GM12864 (cell line): ENCODE measurements around the gene HDAC4.

ENCODE experiments used
- DNase-seq: peaks from one replicate; pipeline ENCODE4 v3.0.0-alpha.2; 2011; ENCODE audit warnings: low read depth
- H3K4me3 ChIP-seq: 2 replicates; pipeline ENCODE4 v1.5.1; 2011; ENCODE audit warnings: mild to moderate bottlenecking, low read depth, low read length, control low read depth
- TF ChIP-seq, protein P1 (sequence below): IDR thresholded peaks from 2 replicates; pipeline ENCODE4 v1.5.1; 2011; ENCODE audit warnings: low read depth, mild to moderate bottlenecking, moderate library complexity, low read length, control low read depth, inconsistent platforms; ENCODE audit errors: missing control alignments

HDAC4 gene

DNA sequence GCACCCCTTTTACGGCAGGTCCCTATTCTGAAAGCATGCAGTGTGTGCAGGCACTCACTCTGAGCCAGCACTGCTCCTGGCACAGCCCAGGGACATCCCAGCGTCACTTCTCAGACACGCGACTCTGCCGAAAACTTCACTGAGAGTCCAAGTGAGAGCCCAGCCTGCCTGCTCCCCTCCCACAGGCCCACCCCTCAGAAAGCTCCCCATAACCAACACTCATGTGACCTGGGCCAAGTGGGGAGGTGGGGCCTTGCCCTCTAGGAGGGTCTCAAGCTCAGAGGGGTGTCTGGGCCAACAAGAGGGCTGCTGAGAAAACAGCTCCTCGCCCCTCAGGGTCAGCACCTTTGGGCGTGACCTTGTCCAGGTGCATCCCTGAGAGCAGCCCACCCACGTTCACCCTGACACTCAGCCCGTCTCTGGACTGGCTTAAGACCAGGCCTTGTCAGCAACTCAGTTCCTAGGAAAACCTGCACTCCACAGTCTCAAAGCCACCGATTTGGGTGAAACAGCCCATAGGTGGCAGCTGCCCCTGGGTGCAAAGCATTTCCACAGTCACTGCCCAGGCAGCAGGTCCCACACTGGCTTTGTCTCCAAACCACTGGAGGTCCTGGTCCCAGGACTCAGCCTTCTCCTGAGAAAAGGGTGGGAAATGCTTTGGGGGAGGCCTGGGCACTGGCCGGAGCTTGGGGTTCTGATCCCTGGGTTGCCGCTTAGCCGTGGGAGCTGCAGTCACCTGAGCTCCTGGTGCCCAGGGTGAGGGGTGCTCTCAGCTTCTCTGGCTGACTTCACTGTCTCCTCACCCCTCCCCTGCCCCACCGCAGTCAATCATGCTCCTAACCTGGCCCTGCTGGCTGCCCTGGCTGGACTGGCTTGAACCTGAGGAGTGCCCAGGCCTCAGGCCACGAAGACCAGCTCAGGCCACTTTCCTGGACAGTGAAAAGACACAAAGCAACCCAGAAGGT is 209.6 kb downstream of the HDAC4 start:
- TF ChIP-seq, protein P1, sequence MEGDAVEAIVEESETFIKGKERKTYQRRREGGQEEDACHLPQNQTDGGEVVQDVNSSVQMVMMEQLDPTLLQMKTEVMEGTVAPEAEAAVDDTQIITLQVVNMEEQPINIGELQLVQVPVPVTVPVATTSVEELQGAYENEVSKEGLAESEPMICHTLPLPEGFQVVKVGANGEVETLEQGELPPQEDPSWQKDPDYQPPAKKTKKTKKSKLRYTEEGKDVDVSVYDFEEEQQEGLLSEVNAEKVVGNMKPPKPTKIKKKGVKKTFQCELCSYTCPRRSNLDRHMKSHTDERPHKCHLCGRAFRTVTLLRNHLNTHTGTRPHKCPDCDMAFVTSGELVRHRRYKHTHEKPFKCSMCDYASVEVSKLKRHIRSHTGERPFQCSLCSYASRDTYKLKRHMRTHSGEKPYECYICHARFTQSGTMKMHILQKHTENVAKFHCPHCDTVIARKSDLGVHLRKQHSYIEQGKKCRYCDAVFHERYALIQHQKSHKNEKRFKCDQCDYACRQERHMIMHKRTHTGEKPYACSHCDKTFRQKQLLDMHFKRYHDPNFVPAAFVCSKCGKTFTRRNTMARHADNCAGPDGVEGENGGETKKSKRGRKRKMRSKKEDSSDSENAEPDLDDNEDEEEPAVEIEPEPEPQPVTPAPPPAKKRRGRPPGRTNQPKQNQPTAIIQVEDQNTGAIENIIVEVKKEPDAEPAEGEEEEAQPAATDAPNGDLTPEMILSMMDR, result no peak
- no peak overlapping the region for H3K4me3 ChIP-seq
- DNase-seq, result no peak

DNA sequence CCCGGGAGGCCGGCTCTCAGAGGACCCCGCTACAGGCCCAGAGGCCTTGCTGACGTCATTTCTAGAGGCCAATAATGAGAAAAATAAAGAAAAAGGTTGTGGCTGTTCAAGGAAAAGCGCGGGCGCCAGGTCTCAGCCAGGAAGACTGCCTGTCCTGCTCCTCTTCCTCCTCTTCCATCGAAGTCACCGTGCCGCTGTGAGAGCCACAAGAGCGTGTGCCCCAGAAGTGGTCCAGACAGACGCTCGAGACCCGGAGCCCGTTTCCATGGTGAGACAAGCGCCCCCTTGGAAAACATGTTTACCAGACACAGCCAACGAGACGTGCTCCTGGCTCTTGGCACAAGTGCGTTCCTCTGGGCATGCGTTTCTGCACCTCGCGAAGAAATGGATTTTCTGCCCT is 210.5 kb downstream of the HDAC4 start:
- no peak overlapping the region for H3K4me3 ChIP-seq
- no peak for DNase-seq
- TF ChIP-seq, protein P1, result no peak

DNA sequence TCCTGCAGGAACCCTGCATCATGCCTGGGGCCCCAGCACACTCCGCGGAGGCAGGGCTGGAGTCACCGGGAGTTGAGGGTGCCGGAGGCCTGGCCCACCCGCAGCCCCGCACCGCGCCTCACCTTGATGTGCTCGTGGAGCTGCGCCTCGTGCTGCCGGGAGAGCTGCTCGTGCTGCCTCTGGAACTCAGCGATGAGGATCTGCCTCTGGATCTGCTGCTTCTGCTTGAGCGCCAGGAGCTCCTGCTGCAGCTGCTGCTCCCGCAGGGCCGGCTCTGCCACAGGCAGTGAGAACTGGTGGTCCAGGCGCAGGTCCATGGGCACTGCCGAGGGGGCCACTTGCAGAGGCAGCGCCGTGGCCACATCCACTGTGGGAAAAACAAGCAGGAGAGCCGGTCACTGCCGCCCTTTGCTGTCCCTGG is 211.1 kb downstream of the HDAC4 start:
- H3K4me3 ChIP-seq, result no peak overlapping the region
- no peak for DNase-seq
- TF ChIP-seq, protein P1, result no peak

DNA sequence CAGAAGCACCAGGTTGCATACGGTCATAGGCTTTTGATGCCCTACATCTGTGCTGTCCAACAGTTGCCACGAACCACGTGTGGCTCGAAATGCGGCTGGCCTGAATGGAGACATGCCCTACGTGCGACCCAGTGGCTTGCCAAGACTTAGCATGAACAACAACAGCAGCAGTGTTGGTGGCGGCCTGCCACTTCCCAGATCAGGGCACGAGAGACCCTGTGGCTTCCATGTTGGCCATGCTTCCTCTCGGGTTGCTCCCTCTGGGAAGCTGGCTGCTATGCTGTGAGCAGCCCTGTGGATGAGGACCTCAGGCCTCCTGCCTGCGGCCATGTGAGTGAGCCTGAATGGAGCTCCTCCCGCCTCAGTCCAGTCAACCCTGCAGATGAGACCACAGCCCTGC is 212.3 kb downstream of the HDAC4 start:
- no peak overlapping the region for H3K4me3 ChIP-seq
- TF ChIP-seq, protein P1, result no peak
- DNase-seq, result no peak

DNA sequence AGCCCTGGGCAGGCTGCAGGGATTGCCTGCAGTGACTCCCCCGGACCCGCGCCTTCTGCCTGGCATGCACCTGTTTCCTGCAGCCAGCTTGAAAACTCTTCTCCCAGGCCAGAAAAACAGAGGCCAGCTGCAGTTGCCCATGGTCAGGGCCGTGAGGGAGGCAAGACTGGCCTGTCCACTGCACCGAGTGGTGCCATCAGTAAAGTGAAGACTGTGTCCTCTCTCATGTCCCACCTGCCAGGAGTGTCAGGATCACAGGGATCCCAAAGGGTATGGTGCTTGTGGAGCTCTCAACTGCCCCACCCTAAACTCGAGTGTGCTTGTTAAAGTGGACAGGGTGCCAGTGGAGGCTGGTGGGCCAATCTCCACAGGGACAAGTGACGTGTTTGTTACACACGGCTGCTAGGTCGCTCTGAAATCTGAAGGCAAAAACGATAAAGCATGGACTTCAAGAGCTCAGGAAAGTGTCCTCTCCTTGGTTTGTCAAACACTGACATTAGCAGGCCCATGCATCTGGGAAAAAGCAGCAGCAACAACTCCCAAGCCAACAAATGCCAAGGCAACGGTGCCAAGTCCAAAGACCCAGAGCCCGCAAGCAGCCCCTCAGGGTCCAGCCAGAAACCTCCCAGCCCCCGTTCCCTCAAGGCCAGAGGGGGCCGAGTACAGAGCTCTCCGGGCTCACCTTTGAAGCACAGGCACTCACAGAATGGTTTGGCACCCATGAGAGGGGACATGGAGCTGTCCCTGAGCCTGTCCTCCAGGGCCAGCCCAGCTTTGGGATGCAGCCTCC is 213.2 kb downstream of the HDAC4 start:
- H3K4me3 ChIP-seq, result no peak overlapping the region
- DNase-seq, result no peak
- TF ChIP-seq, protein P1, result no peak

GRCh38 chr2:239186516-239187357 is 214.1 kb downstream of the HDAC4 start:
- no peak for DNase-seq
- TF ChIP-seq, protein P1, result no peak
- H3K4me3 ChIP-seq, result no peak overlapping the region
